Raji (cell line): Measurements from ENCODE around the gene PARPBP.

Source experiments
- POLR2A ChIP-seq: IDR thresholded peaks from 2 replicates; pipeline ENCODE4 v1.6.1; 2011; ENCODE audit warnings: low read depth, low read length, control low read depth; ENCODE audit not compliant: insufficient read depth

PARPBP gene

GRCh38 chr12:102169922-102170621 lies 50.1 kb downstream of the PARPBP start:
- no peak for TF ChIP-seq POLR2A

GRCh38 chr12:102171951-102172350 lies 52.0 kb downstream of the PARPBP start:
- no peak for TF ChIP-seq POLR2A

GRCh38 chr12:102172436-102172835 lies 52.5 kb downstream of the PARPBP start:
- TF ChIP-seq POLR2A = no peak

- TF ChIP-seq POLR2A = no peak
Measured at GRCh38 chr12:102174117-102174516, 54.1 kb downstream of the PARPBP start.

GRCh38 chr12:102174761-102175160 lies 54.8 kb downstream of the PARPBP start:
- TF ChIP-seq POLR2A = no peak

- TF ChIP-seq POLR2A = no peak
Measured at GRCh38 chr12:102182635-102183034, 62.7 kb downstream of the PARPBP start.

GRCh38 chr12:102195826-102196225 lies 75.8 kb downstream of the PARPBP start:
- TF ChIP-seq POLR2A = no peak

- TF ChIP-seq POLR2A = no peak
Measured at GRCh38 chr12:102197789-102198188, 77.8 kb downstream of the PARPBP start, which contains the start of gene PMCH. PMCH (minus strand) TSS chr12:102197833; CDS start chr12:102197770, 63 bp downstream.

GRCh38 chr12:102201436-102202061 lies 81.6 kb downstream of the PARPBP start:
- no peak for TF ChIP-seq POLR2A

- no peak for TF ChIP-seq POLR2A
Measured at GRCh38 chr12:102202556-102202955, 82.6 kb downstream of the PARPBP start.

- TF ChIP-seq POLR2A = no peak
Measured at GRCh38 chr12:102204025-102204424, 84.0 kb downstream of the PARPBP start.

- TF ChIP-seq POLR2A = no peak
Measured at GRCh38 chr12:102215992-102216691, 96.2 kb downstream of the PARPBP start.

- TF ChIP-seq POLR2A = no peak
Measured at GRCh38 chr12:102220736-102221135, 100.8 kb downstream of the PARPBP start.

- no peak for TF ChIP-seq POLR2A
Measured at GRCh38 chr12:102227954-102228353, 108.0 kb downstream of the PARPBP start.

GRCh38 chr12:102232036-102232435 lies 112.1 kb downstream of the PARPBP start:
- TF ChIP-seq POLR2A = no peak

- no peak for TF ChIP-seq POLR2A
Measured at GRCh38 chr12:102232446-102232845, 112.5 kb downstream of the PARPBP start.
